Astrocyte (in vitro differentiated cells and primary cell): Measurements from ENCODE around the gene SELENOS. TPM values are rescaled to one million over a fixed set of nuclear protein-coding genes. Genes with fewer than 3 reads are reported as not detected.

Experiments
- DNase-seq: peaks from one replicate; pipeline ENCODE4 v3.0.0-alpha.2; 2010; ENCODE audit warnings: low read depth
- FAIRE-seq: peaks from 2 replicates; lab custom pipeline; 2011; peaks lifted over from hg19 to GRCh38; lab: Jason Lieb, UNC
- H2AFZ ChIP-seq: 2 replicates; pipeline ENCODE4 v1.6.0; 2012; ENCODE audit warnings: low read depth, low read length, inconsistent platforms
- H3K27ac ChIP-seq: 2 replicates; pipeline ENCODE4 v1.5.1; 2011; ENCODE audit warnings: low read depth, low read length, inconsistent platforms
- H3K27me3 ChIP-seq: 2 replicates; pipeline ENCODE4 v1.6.0; 2011; ENCODE audit warnings: low read length, inconsistent platforms; ENCODE audit not compliant: insufficient read depth
- H3K36me3 ChIP-seq: 2 replicates; pipeline ENCODE4 v1.5.1; 2011; ENCODE audit warnings: low read length, inconsistent platforms; ENCODE audit not compliant: insufficient read depth
- H3K4me1 ChIP-seq: 2 replicates; pipeline ENCODE4 v1.5.1; 2011; ENCODE audit warnings: low read length, inconsistent platforms; ENCODE audit not compliant: insufficient read depth
- H3K4me2 ChIP-seq: 2 replicates; pipeline ENCODE4 v1.6.0; 2012; ENCODE audit warnings: low read length, inconsistent platforms
- H3K4me3 ChIP-seq: 2 replicates; pipeline ENCODE4 v1.5.1; 2011; ENCODE audit warnings: low read depth, mild to moderate bottlenecking, low read length, inconsistent platforms; ENCODE audit not compliant: insufficient read depth
- H3K79me2 ChIP-seq: 2 replicates; pipeline ENCODE4 v1.6.0; 2012; ENCODE audit warnings: mild to moderate bottlenecking, low read length, inconsistent platforms; ENCODE audit not compliant: insufficient read depth
- H3K9ac ChIP-seq: 2 replicates; pipeline ENCODE4 v1.6.0; 2012; ENCODE audit warnings: mild to moderate bottlenecking, low read length, inconsistent platforms
- H3K9me3 ChIP-seq: 2 replicates; pipeline ENCODE4 v1.5.1; 2012; ENCODE audit warnings: low read depth, mild to moderate bottlenecking, low read length, inconsistent platforms; ENCODE audit not compliant: insufficient read depth
- H4K20me1 ChIP-seq: 2 replicates; pipeline ENCODE4 v1.6.0; 2012; ENCODE audit warnings: low read length, inconsistent platforms; ENCODE audit not compliant: insufficient read depth
- H3K27ac Mint-ChIP-seq: one replicate; pipeline ENCODE4 v1.8.0; 2021; ENCODE audit warnings: mild to moderate bottlenecking, mixed read lengths; ENCODE audit not compliant: unreplicated experiment
- H3K27me3 Mint-ChIP-seq: one replicate; pipeline ENCODE4 v1.8.0; 2021; ENCODE audit warnings: low read depth, mixed read lengths; ENCODE audit not compliant: unreplicated experiment
- H3K36me3 Mint-ChIP-seq: one replicate; pipeline ENCODE4 v1.8.0; 2021; ENCODE audit warnings: low read depth, mixed read lengths; ENCODE audit not compliant: unreplicated experiment
- H3K4me1 Mint-ChIP-seq: one replicate; pipeline ENCODE4 v1.8.0; 2021; ENCODE audit warnings: low read depth, mixed read lengths; ENCODE audit not compliant: unreplicated experiment
- H3K4me3 Mint-ChIP-seq: one replicate; pipeline ENCODE4 v1.8.0; 2021; ENCODE audit warnings: mild to moderate bottlenecking, moderate library complexity, mixed read lengths; ENCODE audit not compliant: unreplicated experiment
- H3K9me3 Mint-ChIP-seq: one replicate; pipeline ENCODE4 v1.8.0; 2021; ENCODE audit warnings: mild to moderate bottlenecking, mixed read lengths; ENCODE audit not compliant: unreplicated experiment
- CTCF ChIP-seq: IDR thresholded peaks from 2 replicates; pipeline ENCODE4 v1.5.1; 2011; ENCODE audit warnings: low read depth, mild to moderate bottlenecking, inconsistent platforms, low read length, moderate library complexity; ENCODE audit not compliant: insufficient read depth
- EZH2 ChIP-seq: IDR thresholded peaks from 2 replicates; pipeline ENCODE4 v1.6.1; 2012; ENCODE audit warnings: mild to moderate bottlenecking, low read length, inconsistent platforms; ENCODE audit not compliant: insufficient read depth
- total RNA-seq: library from RNA; stranded (reverse); gene quantifications from 2 replicates; pipeline ENCODE4 v1.2.1, GENCODE V29; 2021

Gene SELENOS
- total RNA-seq, 1 donor from 2014 or later, result 71.2 TPM

- H3K36me3 Mint-ChIP-seq, result peaks cover 16% of the 10 kb centered on the region
- Histone ChIP-seq H2AFZ (peak overlapping the region; percentile 43), H3K9ac (peak overlapping the region; percentile 93), H3K9me3 (no peaks in the 10 kb centered on the region), H3K4me2 (peak overlapping the region; percentile 93), H3K27ac (peak overlapping the region; percentile 76), H3K4me1 (peaks cover 10% of the 10 kb centered on the region), H4K20me1 (peaks cover 47% of the 10 kb centered on the region), H3K36me3 (peaks cover 53% of the 10 kb centered on the region), H3K79me2 (peaks cover 32% of the 10 kb centered on the region), H3K27me3 (no peaks in the 10 kb centered on the region), H3K4me3 (peak overlapping the region; percentile 94)
- H3K4me1 Mint-ChIP-seq, result peaks cover 6% of the 10 kb centered on the region
- no peaks in the 10 kb centered on the region for H3K9me3 Mint-ChIP-seq
- no peak for TF ChIP-seq EZH2
- peak; percentile 36 for TF ChIP-seq CTCF
- H3K4me3 Mint-ChIP-seq, result peak overlapping the region; percentile 100
- no peak for FAIRE-seq
- H3K27me3 Mint-ChIP-seq, result no peaks in the 10 kb centered on the region
- H3K27ac Mint-ChIP-seq, result peak overlapping the region; percentile 98
- peak; percentile 34 for DNase-seq
Observed at GRCh38 chr15:101276501-101277037, 716 bp downstream of the SELENOS start.

- peaks cover 19% of the 10 kb centered on the region for H3K36me3 Mint-ChIP-seq
- peaks cover 55% of the 10 kb centered on the region for H3K36me3 ChIP-seq
- H3K4me2 ChIP-seq, result no peak overlapping the region
- no peaks in the 10 kb centered on the region for H3K27me3 ChIP-seq
- H4K20me1 ChIP-seq, result peaks cover 54% of the 10 kb centered on the region
- no peaks in the 10 kb centered on the region for H3K9me3 Mint-ChIP-seq
- H3K4me1 ChIP-seq, result peaks cover 10% of the 10 kb centered on the region
- no peaks in the 10 kb centered on the region for H3K27me3 Mint-ChIP-seq
- H2AFZ ChIP-seq, result no peak overlapping the region
- peak overlapping the region; percentile 100 for H3K4me3 Mint-ChIP-seq
- peaks cover 6% of the 10 kb centered on the region for H3K4me1 Mint-ChIP-seq
- H3K79me2 ChIP-seq, result peaks cover 32% of the 10 kb centered on the region
- H3K27ac Mint-ChIP-seq, result no peak overlapping the region
- no peak overlapping the region for H3K4me3 ChIP-seq
- H3K9me3 ChIP-seq, result no peaks in the 10 kb centered on the region
- TF ChIP-seq EZH2, result no peak
- TF ChIP-seq CTCF, result no peak
- DNase-seq, result no peak
- no peak for FAIRE-seq
- H3K9ac ChIP-seq, result no peak overlapping the region
- H3K27ac ChIP-seq, result no peak overlapping the region
Observed at GRCh38 chr15:101275018-101275417, 2.3 kb downstream of the SELENOS start.

- Histone ChIP-seq H3K9me3 (no peaks in the 10 kb centered on the region), H3K9ac (no peak overlapping the region), H2AFZ (no peak overlapping the region), H3K27me3 (no peaks in the 10 kb centered on the region), H3K27ac (no peak overlapping the region), H3K4me1 (peaks cover 10% of the 10 kb centered on the region), H3K4me2 (no peak overlapping the region), H3K36me3 (peaks cover 58% of the 10 kb centered on the region), H3K4me3 (no peak overlapping the region), H4K20me1 (peaks cover 61% of the 10 kb centered on the region), H3K79me2 (peaks cover 32% of the 10 kb centered on the region)
- FAIRE-seq (no peak), DNase-seq (no peak)
- peaks cover 6% of the 10 kb centered on the region for H3K4me1 Mint-ChIP-seq
- H3K27me3 Mint-ChIP-seq, result no peaks in the 10 kb centered on the region
- peaks cover 23% of the 10 kb centered on the region for H3K36me3 Mint-ChIP-seq
- H3K4me3 Mint-ChIP-seq, result no peak overlapping the region
- TF ChIP-seq CTCF (no peak), EZH2 (no peak)
- no peaks in the 10 kb centered on the region for H3K9me3 Mint-ChIP-seq
- H3K27ac Mint-ChIP-seq, result no peak overlapping the region
Observed at GRCh38 chr15:101273534-101273933, 3.8 kb downstream of the SELENOS start.
